Measurements from ENCODE around the gene JAK3.

GRCh38 chr19:17830567-17831418, 17.0 kb downstream of the JAK3 start:
- no peak for TF ChIP-seq ZMAT3 (CRISPR knock-in tag; conservative IDR thresholded peaks at IDR 0.05)
- no peak for TF ChIP-seq FOXA1 (IDR thresholded peaks at IDR 0.05)
- TF ChIP-seq FOXA1 (CRISPR knock-in tag; IDR thresholded peaks at IDR 0.05): no peak
- TF ChIP-seq ZBTB43 (CRISPR knock-in tag; conservative IDR thresholded peaks at IDR 0.05): no peak
- TF ChIP-seq, protein P1, sequence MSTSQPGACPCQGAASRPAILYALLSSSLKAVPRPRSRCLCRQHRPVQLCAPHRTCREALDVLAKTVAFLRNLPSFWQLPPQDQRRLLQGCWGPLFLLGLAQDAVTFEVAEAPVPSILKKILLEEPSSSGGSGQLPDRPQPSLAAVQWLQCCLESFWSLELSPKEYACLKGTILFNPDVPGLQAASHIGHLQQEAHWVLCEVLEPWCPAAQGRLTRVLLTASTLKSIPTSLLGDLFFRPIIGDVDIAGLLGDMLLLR (CRISPR knock-in tag; IDR thresholded peaks at IDR 0.05): no peak
- TF ChIP-seq CTCF (CRISPR knock-in tag; IDR thresholded peaks at IDR 0.05): no peak
- TF ChIP-seq, protein P2, sequence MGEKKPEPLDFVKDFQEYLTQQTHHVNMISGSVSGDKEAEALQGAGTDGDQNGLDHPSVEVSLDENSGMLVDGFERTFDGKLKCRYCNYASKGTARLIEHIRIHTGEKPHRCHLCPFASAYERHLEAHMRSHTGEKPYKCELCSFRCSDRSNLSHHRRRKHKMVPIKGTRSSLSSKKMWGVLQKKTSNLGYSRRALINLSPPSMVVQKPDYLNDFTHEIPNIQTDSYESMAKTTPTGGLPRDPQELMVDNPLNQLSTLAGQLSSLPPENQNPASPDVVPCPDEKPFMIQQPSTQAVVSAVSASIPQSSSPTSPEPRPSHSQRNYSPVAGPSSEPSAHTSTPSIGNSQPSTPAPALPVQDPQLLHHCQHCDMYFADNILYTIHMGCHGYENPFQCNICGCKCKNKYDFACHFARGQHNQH (CRISPR knock-in tag; IDR thresholded peaks at IDR 0.05): no peak
- TF ChIP-seq TOE1 (CRISPR knock-in tag; IDR thresholded peaks at IDR 0.05): no peak
- no peak for TF ChIP-seq ZBTB21 (CRISPR knock-in tag; IDR thresholded peaks at IDR 0.05)
- TF ChIP-seq BHLHE40 (IDR thresholded peaks at IDR 0.05; ENCODE audit: low read length): no peak
- TF ChIP-seq MXI1 (IDR thresholded peaks at IDR 0.05; ENCODE audit: borderline replicate concordance, low read depth, low read length): no peak
- no peak for TF ChIP-seq CEBPZ (IDR thresholded peaks at IDR 0.05; ENCODE audit: low read length)
